ENCODE measurements around the gene TMUB1. TPM values are rescaled to one million over a fixed set of nuclear protein-coding genes. Genes with fewer than 3 reads are reported as not detected.

TMUB1 gene
- total RNA-seq, 1 experiment from 2014 or later: 45.4 TPM

DNA sequence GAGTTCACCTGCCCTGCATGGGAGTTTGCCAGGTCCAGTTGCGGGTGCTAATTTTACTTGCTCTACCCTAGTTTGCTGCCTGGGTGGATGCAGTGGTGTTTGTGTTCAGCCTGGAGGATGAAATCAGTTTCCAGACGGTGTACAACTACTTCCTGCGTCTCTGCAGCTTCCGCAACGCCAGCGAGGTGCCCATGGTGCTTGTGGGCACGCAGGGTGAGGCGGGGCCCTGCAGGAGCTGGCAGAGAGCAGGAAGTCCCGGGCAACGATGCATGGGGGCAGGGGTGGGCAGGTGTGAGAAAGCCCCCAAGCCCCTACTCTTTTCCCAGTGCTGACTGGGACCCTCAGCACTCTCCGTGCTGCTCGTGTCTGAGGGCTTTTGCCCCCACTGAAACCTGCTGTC lies 34.3 kb upstream of the TMUB1 start:
- H3T11ph ChIP-seq (ENCODE audit: low read length): no peak overlapping the region
- no peak overlapping the region for H2AFZ ChIP-seq (ENCODE audit: low read length)
- no peak overlapping the region for H3K4ac ChIP-seq (ENCODE audit: low read depth, low read length)
- H3K9ac ChIP-seq (ENCODE audit: extremely low read depth, insufficient read length, low read length): no peak overlapping the region
- H3K4me2 ChIP-seq (ENCODE audit: insufficient read depth, insufficient read length, low read length): no peak overlapping the region
- no peak overlapping the region for H3K23ac ChIP-seq (ENCODE audit: insufficient read length, low read depth, low read length)
- Mint-ChIP-seq H3K36me3 (ENCODE audit: insufficient read depth in 1 of 3, low read depth in 3 of 3) (peaks cover 24 to 40% (median 32%) of the 10 kb centered on the region in 3 experiments), H3K27me3 (ENCODE audit: low read depth) (peaks cover 6% of the 10 kb centered on the region), H3K27ac (no peak overlapping the region), H3K4me1 (peaks cover 19 to 21% of the 10 kb centered on the region in 2 experiments), H3K4me3 (no peak overlapping the region), H3K9me3 (no peaks in the 10 kb centered on the region)
- no peak overlapping the region for H3K27ac ChIP-seq (ENCODE audit: insufficient read length, low read depth, low read length)
- no peak for DNase-seq
- H2BK15ac ChIP-seq (ENCODE audit: low read depth, low read length): no peak overlapping the region
- H3K9me3 ChIP-seq (ENCODE audit: control insufficient read depth, low read depth, low read length): no peaks in the 10 kb centered on the region
- H3K4me1 ChIP-seq (ENCODE audit: insufficient read depth, low read length): peaks cover 7% of the 10 kb centered on the region; the same call in 1 of the 2 replicates
- no peak overlapping the region for H2BK20ac ChIP-seq (ENCODE audit: low read depth, low read length, poor library complexity, severe bottlenecking)
- H3K79me2 ChIP-seq (ENCODE audit: insufficient read depth, low read length): peaks cover 3% of the 10 kb centered on the region; the same call in 1 of the 2 replicates
- no peak overlapping the region for H2BK12ac ChIP-seq (ENCODE audit: insufficient read length, low read depth, low read length)
- no peaks in the 10 kb centered on the region for H3K23me2 ChIP-seq (ENCODE audit: insufficient read length, low read depth, low read length, poor library complexity, severe bottlenecking)
- WGBS (ENCODE audit: extremely low coverage, insufficient read length, low lambda C conversion rate): no CpG with 5 or more reads among the region's 12 CpGs
- no peaks in the 10 kb centered on the region for H3K27me3 ChIP-seq (ENCODE audit: insufficient read depth, low read length)
- H3K79me1 ChIP-seq (ENCODE audit: insufficient read depth, low read depth, low read length, poor library complexity, severe bottlenecking): peaks cover 3% of the 10 kb centered on the region
- TF ChIP-seq, protein P1, sequence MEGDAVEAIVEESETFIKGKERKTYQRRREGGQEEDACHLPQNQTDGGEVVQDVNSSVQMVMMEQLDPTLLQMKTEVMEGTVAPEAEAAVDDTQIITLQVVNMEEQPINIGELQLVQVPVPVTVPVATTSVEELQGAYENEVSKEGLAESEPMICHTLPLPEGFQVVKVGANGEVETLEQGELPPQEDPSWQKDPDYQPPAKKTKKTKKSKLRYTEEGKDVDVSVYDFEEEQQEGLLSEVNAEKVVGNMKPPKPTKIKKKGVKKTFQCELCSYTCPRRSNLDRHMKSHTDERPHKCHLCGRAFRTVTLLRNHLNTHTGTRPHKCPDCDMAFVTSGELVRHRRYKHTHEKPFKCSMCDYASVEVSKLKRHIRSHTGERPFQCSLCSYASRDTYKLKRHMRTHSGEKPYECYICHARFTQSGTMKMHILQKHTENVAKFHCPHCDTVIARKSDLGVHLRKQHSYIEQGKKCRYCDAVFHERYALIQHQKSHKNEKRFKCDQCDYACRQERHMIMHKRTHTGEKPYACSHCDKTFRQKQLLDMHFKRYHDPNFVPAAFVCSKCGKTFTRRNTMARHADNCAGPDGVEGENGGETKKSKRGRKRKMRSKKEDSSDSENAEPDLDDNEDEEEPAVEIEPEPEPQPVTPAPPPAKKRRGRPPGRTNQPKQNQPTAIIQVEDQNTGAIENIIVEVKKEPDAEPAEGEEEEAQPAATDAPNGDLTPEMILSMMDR (conservative IDR thresholded peaks at IDR 0.05): no peak
- H2BK5ac ChIP-seq (ENCODE audit: insufficient read length, low read length): no peak overlapping the region
- H4K8ac ChIP-seq (replicated peaks; ENCODE audit: insufficient read length, low read depth, low read length): no peak overlapping the region
- H3K18ac ChIP-seq (ENCODE audit: insufficient read length, low read depth, low read length): no peak overlapping the region
- no peak overlapping the region for H3K56ac ChIP-seq (ENCODE audit: insufficient read length, low read depth, low read length)
- H3K14ac ChIP-seq (ENCODE audit: insufficient read depth, low read length): no peak overlapping the region
- H2AK5ac ChIP-seq (ENCODE audit: insufficient read length, low read length): no peak overlapping the region
- peaks cover 4% of the 10 kb centered on the region for H4K20me1 ChIP-seq (ENCODE audit: control insufficient read depth, insufficient read depth, insufficient read length)
- no peak overlapping the region for H4K91ac ChIP-seq (ENCODE audit: insufficient read length, low read depth, low read length)
- no peak overlapping the region for H4K5ac ChIP-seq (ENCODE audit: insufficient read length, low read depth, low read length)
- H2BK120ac ChIP-seq (ENCODE audit: low read depth, low read length, poor library complexity, severe bottlenecking): no peak overlapping the region

Data from H9 (cell line).